GM19099 (cell line): Measurements from ENCODE around the gene PRKG1.

ENCODE experiments used
- POLR2A ChIP-seq: IDR thresholded peaks from 3 replicates; pipeline ENCODE4 v1.6.1; 2011; ENCODE audit warnings: low read depth; ENCODE audit not compliant: insufficient read length; ENCODE audit errors: extremely low read depth

The PRKG1 gene

DNA sequence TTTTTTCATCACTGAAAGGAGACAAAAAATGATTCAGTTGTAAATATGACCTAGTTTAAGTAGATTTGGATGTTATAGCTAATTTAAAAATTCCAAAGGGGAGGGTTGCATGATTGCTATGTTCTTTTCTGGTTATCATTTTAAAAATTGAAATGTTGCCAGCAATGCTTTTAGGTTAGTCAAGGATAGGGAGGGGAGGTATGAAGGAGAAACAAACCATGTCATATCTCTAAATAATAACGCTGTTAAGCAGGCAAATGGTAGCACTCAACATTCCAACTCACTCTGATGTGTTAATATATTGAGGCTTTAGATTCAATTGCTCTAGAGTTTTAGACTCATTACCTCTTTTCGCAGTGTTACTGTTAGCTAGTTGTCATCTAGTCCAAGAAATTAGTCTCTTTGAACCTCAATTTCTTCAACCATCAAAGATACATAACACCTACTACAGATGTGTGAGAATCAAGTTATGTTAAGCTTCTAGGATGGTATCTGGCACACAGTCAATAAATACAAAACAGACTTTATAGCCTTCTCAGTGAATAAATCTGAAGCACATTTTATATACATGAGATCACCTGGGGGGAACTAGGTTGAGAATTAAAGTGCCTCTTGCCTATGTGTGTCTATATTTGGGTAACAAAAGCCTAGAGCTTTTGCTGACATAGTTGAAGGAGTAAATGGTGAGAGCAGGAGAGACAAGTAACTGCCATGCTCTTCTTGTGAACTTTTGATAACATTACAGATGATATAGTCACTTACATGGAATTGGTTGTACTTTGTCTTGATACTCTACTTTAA, 500.2 kb downstream of the PRKG1 start:
- TF ChIP-seq POLR2A = no peak

- TF ChIP-seq POLR2A = no peak
Observed at GRCh38 chr10:51583976-51584375, 509.7 kb downstream of the PRKG1 start.

DNA sequence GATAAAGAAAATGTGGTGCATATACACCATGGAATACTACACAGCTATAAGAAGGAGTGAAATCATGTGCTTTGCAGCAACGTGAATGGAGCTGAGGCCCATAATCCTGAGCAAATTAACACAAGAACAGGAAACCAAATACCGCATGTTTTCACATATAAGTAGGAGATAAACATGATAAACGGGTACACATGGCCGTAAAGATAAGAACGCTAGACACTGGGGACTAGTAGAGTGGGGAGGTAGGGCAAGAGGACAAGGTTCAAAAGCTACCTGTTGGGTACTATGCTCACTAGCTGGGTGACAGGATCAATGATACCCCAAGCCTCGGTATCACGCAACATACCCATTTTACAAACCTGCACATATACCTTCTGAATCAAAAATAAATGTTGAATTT, 511.5 kb downstream of the PRKG1 start:
- no peak for TF ChIP-seq POLR2A

DNA sequence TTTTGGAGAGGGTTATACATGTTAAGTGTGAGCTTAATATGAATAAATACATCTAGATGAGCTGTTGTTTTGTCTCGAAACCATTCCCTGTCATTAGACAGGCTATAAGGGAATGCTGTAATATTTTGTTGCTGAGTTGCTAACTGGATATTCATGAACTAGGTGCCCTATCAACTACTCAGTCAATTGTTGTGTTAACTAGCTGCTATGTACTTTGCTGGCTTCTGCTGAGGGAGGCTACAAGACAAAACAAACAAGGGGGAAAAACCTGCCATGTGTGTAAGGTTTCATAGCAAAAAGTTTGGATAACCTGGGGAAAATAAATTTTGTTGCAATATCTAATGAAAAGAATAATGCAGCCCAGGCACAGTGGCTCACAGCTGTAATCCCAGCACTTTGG, 514.7 kb downstream of the PRKG1 start:
- TF ChIP-seq POLR2A = no peak

- TF ChIP-seq POLR2A = no peak
Observed at GRCh38 chr10:51590818-51591217, 516.5 kb downstream of the PRKG1 start.

DNA sequence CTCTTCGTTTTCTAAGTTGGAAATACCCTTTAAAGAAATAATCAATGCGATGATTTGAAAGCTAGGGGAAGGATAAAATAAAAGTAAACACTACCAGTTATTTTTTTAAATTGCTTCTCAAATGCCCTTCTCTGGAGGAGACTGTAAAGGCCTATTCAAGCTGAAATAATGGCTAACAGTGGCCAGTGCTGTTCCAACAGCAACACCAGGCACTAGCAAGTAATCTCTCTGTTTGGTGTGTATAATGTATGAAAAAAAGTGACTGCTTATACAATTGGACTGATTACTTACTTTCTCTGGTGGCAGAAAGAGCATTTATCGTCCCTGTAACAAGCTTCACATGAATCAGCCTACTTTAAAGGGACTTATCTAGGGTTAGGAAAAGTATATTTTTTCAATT, 522.4 kb downstream of the PRKG1 start:
- no peak for TF ChIP-seq POLR2A

DNA sequence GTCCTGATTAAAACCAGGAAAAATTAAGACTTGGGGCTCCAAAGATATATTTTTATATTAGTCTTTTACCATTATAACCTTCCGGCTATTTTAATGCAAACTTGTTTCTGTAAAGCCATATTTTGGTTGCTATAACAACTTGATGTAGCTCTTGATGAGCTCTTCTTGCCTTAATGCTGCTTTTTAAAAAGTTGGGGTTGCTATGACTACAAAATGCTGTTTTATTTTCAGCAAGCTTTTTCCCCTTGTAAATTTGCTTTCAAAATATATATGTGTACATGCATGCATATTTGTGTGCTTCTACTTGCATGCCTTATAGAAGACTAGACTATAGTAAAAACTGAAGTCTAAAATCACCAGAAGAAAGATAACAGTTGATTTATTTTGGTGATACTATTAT, 525.4 kb downstream of the PRKG1 start:
- TF ChIP-seq POLR2A = no peak

GRCh38 chr10:51602326-51602725, 528.0 kb downstream of the PRKG1 start:
- TF ChIP-seq POLR2A = no peak

DNA sequence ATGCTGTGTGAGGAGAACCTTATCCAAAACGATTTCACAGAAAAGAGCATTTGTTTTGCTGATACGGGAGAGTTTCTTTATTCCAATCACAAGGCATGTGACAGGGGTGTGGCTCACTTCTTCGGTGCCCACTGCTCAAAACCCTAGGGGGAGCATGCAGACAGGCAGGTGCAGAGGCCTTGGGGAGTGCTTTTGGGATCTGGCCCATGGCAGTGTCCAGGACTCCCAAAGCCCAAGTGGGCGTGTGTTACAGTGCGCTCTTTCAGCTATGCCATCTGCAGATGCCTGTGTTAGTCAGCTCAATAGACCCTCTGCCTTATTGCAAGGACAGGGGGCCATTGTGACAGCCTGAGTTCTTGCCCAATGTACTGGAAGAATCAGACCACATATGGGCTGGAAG, 530.3 kb downstream of the PRKG1 start:
- no peak for TF ChIP-seq POLR2A

GRCh38 chr10:51606825-51607462, 532.7 kb downstream of the PRKG1 start:
- TF ChIP-seq POLR2A = no peak

- TF ChIP-seq POLR2A = no peak
Observed at GRCh38 chr10:51607463-51607835, 533.2 kb downstream of the PRKG1 start.

- TF ChIP-seq POLR2A = no peak
Observed at GRCh38 chr10:51608211-51608610, 533.9 kb downstream of the PRKG1 start.

DNA sequence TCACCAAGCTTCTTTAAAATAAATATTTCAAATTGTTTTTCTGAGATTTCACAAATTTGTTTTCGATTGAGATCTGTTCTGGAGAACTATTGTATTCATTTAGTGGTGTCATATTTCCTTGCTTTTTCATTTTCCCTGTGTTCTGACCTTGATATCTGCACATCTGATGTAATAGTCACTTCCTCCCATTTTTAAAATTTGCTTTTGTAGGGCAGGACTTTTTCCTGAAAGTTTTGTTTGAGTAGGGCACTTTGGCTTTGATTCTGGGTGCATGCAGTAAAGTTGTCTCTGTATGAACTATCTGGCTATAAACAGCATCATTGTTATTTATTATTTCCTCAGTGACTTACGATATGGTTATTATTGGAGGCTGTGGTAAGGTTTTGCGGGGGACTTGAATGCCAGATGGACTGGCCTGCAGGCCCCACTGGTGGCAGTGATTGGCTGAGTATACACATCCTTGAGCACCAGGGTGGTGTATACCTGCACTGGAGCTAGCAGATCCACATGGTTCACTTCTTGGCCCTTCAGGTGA, 541.5 kb downstream of the PRKG1 start:
- no peak for TF ChIP-seq POLR2A

DNA sequence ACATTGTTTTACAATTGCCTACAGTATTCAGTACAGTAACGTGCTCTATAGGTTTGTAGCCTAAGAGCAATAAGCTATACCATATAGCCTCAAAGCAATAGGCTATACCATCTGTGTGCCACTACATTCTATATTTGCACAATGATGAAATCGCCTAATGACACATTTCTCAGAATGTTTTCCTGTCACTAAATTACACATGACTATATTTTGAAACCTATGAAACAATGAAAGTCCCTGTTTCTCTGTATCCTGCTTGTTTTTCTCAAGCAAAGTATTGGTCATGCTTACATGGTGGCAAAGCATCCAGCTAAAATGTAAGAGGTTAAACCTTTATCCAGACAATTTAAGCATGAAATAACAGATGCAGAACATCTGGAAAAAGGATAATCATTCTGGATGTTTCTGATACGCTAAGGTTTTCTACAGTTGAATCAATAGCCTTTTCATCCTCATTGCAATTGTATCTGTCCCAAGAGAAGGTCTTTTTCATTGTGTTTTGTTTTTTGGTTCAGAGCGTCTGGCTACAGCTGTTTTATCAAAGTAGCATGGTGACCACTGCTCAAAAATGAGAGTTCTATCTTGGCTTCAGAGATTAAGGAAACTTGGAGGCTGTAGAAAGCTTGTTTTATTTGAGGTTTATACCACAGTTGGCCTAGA, 543.4 kb downstream of the PRKG1 start:
- TF ChIP-seq POLR2A = no peak

GRCh38 chr10:51619365-51619764, 545.1 kb downstream of the PRKG1 start:
- no peak for TF ChIP-seq POLR2A

DNA sequence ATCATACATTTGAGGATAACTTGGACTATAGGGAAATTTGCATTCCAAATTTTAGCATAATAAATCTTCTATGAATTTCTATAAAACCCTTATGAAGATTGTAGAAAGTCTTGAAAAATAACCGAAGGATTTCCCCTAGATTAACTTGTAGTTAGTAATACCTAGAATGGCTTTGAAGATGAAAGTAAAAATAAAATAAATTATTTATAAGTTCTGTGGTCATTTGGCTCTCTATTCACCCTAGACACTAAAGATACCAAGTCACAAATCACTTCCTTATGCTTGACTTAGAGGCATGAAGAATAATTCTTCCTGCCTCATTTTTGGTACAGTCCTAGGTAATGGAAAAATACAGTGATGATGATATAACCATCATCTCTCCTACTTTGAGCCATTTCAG, 545.8 kb downstream of the PRKG1 start:
- no peak for TF ChIP-seq POLR2A
